ENCODE results near the gene LUM. TPM values are rescaled to one million over a fixed set of nuclear protein-coding genes. Genes with fewer than 3 reads are reported as not detected.

LUM gene
- total RNA-seq, 1 donor from 2014 or later: 396 TPM

GRCh38 chr12:91078501-91078900 is 32.8 kb downstream of the LUM start:
- no peaks in the 10 kb centered on the region for H3K27me3 ChIP-seq (ENCODE audit: control insufficient read depth in 3 of 3, insufficient read depth in 3 of 3, low read length in 3 of 3)
- H3K4me3 ChIP-seq (ENCODE audit: low read length in 3 of 3): no peak overlapping the region
- H3K9ac ChIP-seq (ENCODE audit: low read depth in 1 of 3, low read length in 3 of 3): no peak overlapping the region
- no peaks in the 10 kb centered on the region for H3K4me1 ChIP-seq (ENCODE audit: control insufficient read depth in 3 of 3, insufficient read depth in 3 of 3, low read length in 3 of 3)
- no peaks in the 10 kb centered on the region for H3K9me3 ChIP-seq (ENCODE audit: control insufficient read depth in 3 of 3, low read length in 3 of 3)
- H3K27ac ChIP-seq (ENCODE audit: low read depth, low read length): no peak overlapping the region
- no peaks in the 10 kb centered on the region for H3K36me3 ChIP-seq (ENCODE audit: control insufficient read depth in 3 of 3, insufficient read depth in 3 of 3, low read length in 3 of 3)

- no peak overlapping the region for H3K4me3 ChIP-seq (ENCODE audit: low read length in 3 of 3)
- H3K27me3 ChIP-seq (ENCODE audit: control insufficient read depth in 3 of 3, insufficient read depth in 3 of 3, low read length in 3 of 3): no peaks in the 10 kb centered on the region
These were observed 33.9 kb downstream of the LUM start for GRCh38 chr12:91077228-91077954.

GRCh38 chr12:91074851-91075250 is 36.4 kb downstream of the LUM start:
- no peaks in the 10 kb centered on the region for H3K27me3 ChIP-seq (ENCODE audit: control insufficient read depth in 3 of 3, insufficient read depth in 3 of 3, low read length in 3 of 3)
- no peaks in the 10 kb centered on the region for H3K4me1 ChIP-seq (ENCODE audit: control insufficient read depth in 3 of 3, insufficient read depth in 3 of 3, low read length in 3 of 3)
- no peaks in the 10 kb centered on the region for H3K9me3 ChIP-seq (ENCODE audit: control insufficient read depth in 3 of 3, low read length in 3 of 3)
- no peaks in the 10 kb centered on the region for H3K36me3 ChIP-seq (ENCODE audit: control insufficient read depth in 3 of 3, insufficient read depth in 3 of 3, low read length in 3 of 3)
- H3K27ac ChIP-seq (ENCODE audit: low read depth, low read length): no peak overlapping the region
- no peak overlapping the region for H3K4me3 ChIP-seq (ENCODE audit: low read length in 3 of 3)
- no peak overlapping the region for H3K9ac ChIP-seq (ENCODE audit: low read depth in 1 of 3, low read length in 3 of 3)

More at GRCh38 chr12:91077228-91077954, 33.9 kb downstream of the LUM start:
- H3K9ac ChIP-seq (ENCODE audit: low read depth in 1 of 3, low read length in 3 of 3): no peak overlapping the region
- no peaks in the 10 kb centered on the region for H3K9me3 ChIP-seq (ENCODE audit: control insufficient read depth in 3 of 3, low read length in 3 of 3)
- H3K27ac ChIP-seq (ENCODE audit: low read depth, low read length): no peak overlapping the region
- no peaks in the 10 kb centered on the region for H3K4me1 ChIP-seq (ENCODE audit: control insufficient read depth in 3 of 3, insufficient read depth in 3 of 3, low read length in 3 of 3)
- H3K36me3 ChIP-seq (ENCODE audit: control insufficient read depth in 3 of 3, insufficient read depth in 3 of 3, low read length in 3 of 3): no peaks in the 10 kb centered on the region

GRCh38 chr12:91074154-91074709 is 37.1 kb downstream of the LUM start:
- Histone ChIP-seq H3K9ac (ENCODE audit: low read depth in 1 of 3, low read length in 3 of 3) (no peak overlapping the region), H3K27me3 (ENCODE audit: control insufficient read depth in 3 of 3, insufficient read depth in 3 of 3, low read length in 3 of 3) (no peaks in the 10 kb centered on the region), H3K9me3 (ENCODE audit: control insufficient read depth in 3 of 3, low read length in 3 of 3) (no peaks in the 10 kb centered on the region), H3K36me3 (ENCODE audit: control insufficient read depth in 3 of 3, insufficient read depth in 3 of 3, low read length in 3 of 3) (no peaks in the 10 kb centered on the region), H3K4me1 (ENCODE audit: control insufficient read depth in 3 of 3, insufficient read depth in 3 of 3, low read length in 3 of 3) (no peaks in the 10 kb centered on the region), H3K27ac (ENCODE audit: low read depth, low read length) (no peak overlapping the region), H3K4me3 (ENCODE audit: low read length in 3 of 3) (no peak overlapping the region)

- H3K9me3 ChIP-seq (ENCODE audit: control insufficient read depth in 3 of 3, low read length in 3 of 3): no peaks in the 10 kb centered on the region
- no peak overlapping the region for H3K27ac ChIP-seq (ENCODE audit: low read depth, low read length)
These were observed 37.9 kb downstream of the LUM start for GRCh38 chr12:91073426-91073825.

GRCh38 chr12:91072931-91073330 is 38.4 kb downstream of the LUM start:
- Histone ChIP-seq H3K4me3 (ENCODE audit: low read length in 3 of 3) (no peak overlapping the region), H3K4me1 (ENCODE audit: control insufficient read depth in 3 of 3, insufficient read depth in 3 of 3, low read length in 3 of 3) (no peaks in the 10 kb centered on the region), H3K36me3 (ENCODE audit: control insufficient read depth in 3 of 3, insufficient read depth in 3 of 3, low read length in 3 of 3) (no peaks in the 10 kb centered on the region), H3K9ac (ENCODE audit: low read depth in 1 of 3, low read length in 3 of 3) (no peak overlapping the region), H3K9me3 (ENCODE audit: control insufficient read depth in 3 of 3, low read length in 3 of 3) (no peaks in the 10 kb centered on the region), H3K27ac (ENCODE audit: low read depth, low read length) (no peak overlapping the region), H3K27me3 (ENCODE audit: control insufficient read depth in 3 of 3, insufficient read depth in 3 of 3, low read length in 3 of 3) (no peaks in the 10 kb centered on the region)

More at GRCh38 chr12:91073426-91073825, 37.9 kb downstream of the LUM start:
- Histone ChIP-seq H3K36me3 (ENCODE audit: control insufficient read depth in 3 of 3, insufficient read depth in 3 of 3, low read length in 3 of 3) (no peaks in the 10 kb centered on the region), H3K27me3 (ENCODE audit: control insufficient read depth in 3 of 3, insufficient read depth in 3 of 3, low read length in 3 of 3) (no peaks in the 10 kb centered on the region), H3K4me3 (ENCODE audit: low read length in 3 of 3) (no peak overlapping the region), H3K4me1 (ENCODE audit: control insufficient read depth in 3 of 3, insufficient read depth in 3 of 3, low read length in 3 of 3) (no peaks in the 10 kb centered on the region), H3K9ac (ENCODE audit: low read depth in 1 of 3, low read length in 3 of 3) (no peak overlapping the region)

- no peaks in the 10 kb centered on the region for H3K9me3 ChIP-seq (ENCODE audit: control insufficient read depth in 3 of 3, low read length in 3 of 3)
- H3K27ac ChIP-seq (ENCODE audit: low read depth, low read length): no peak overlapping the region
- H3K4me1 ChIP-seq (ENCODE audit: control insufficient read depth in 3 of 3, insufficient read depth in 3 of 3, low read length in 3 of 3): no peaks in the 10 kb centered on the region
- H3K36me3 ChIP-seq (ENCODE audit: control insufficient read depth in 3 of 3, insufficient read depth in 3 of 3, low read length in 3 of 3): no peaks in the 10 kb centered on the region
- H3K9ac ChIP-seq (ENCODE audit: low read depth in 1 of 3, low read length in 3 of 3): no peak overlapping the region
- no peak overlapping the region for H3K4me3 ChIP-seq (ENCODE audit: low read length in 3 of 3)
- no peaks in the 10 kb centered on the region for H3K27me3 ChIP-seq (ENCODE audit: control insufficient read depth in 3 of 3, insufficient read depth in 3 of 3, low read length in 3 of 3)
These were observed 40.4 kb downstream of the LUM start for GRCh38 chr12:91070936-91071335.

- H3K27ac ChIP-seq (ENCODE audit: low read depth, low read length): no peak overlapping the region
- H3K9ac ChIP-seq (ENCODE audit: low read depth in 1 of 3, low read length in 3 of 3): no peak overlapping the region
- H3K4me3 ChIP-seq (ENCODE audit: low read length in 3 of 3): no peak overlapping the region
- no peaks in the 10 kb centered on the region for H3K9me3 ChIP-seq (ENCODE audit: control insufficient read depth in 3 of 3, low read length in 3 of 3)
- no peaks in the 10 kb centered on the region for H3K36me3 ChIP-seq (ENCODE audit: control insufficient read depth in 3 of 3, insufficient read depth in 3 of 3, low read length in 3 of 3)
- H3K27me3 ChIP-seq (ENCODE audit: control insufficient read depth in 3 of 3, insufficient read depth in 3 of 3, low read length in 3 of 3): no peaks in the 10 kb centered on the region
- H3K4me1 ChIP-seq (ENCODE audit: control insufficient read depth in 3 of 3, insufficient read depth in 3 of 3, low read length in 3 of 3): no peaks in the 10 kb centered on the region
These were observed 45.9 kb downstream of the LUM start for GRCh38 chr12:91065396-91065795.

GRCh38 chr12:91064640-91065039 is 46.7 kb downstream of the LUM start:
- H3K27me3 ChIP-seq (ENCODE audit: control insufficient read depth in 3 of 3, insufficient read depth in 3 of 3, low read length in 3 of 3): no peaks in the 10 kb centered on the region
- H3K9me3 ChIP-seq (ENCODE audit: control insufficient read depth in 3 of 3, low read length in 3 of 3): no peaks in the 10 kb centered on the region
- no peaks in the 10 kb centered on the region for H3K36me3 ChIP-seq (ENCODE audit: control insufficient read depth in 3 of 3, insufficient read depth in 3 of 3, low read length in 3 of 3)
- H3K27ac ChIP-seq (ENCODE audit: low read depth, low read length): no peak overlapping the region
- no peak overlapping the region for H3K4me3 ChIP-seq (ENCODE audit: low read length in 3 of 3)
- H3K9ac ChIP-seq (ENCODE audit: low read depth in 1 of 3, low read length in 3 of 3): no peak overlapping the region
- no peaks in the 10 kb centered on the region for H3K4me1 ChIP-seq (ENCODE audit: control insufficient read depth in 3 of 3, insufficient read depth in 3 of 3, low read length in 3 of 3)

GRCh38 chr12:91061091-91061490 is 50.2 kb downstream of the LUM start:
- Histone ChIP-seq H3K4me3 (ENCODE audit: low read length in 3 of 3) (no peak overlapping the region), H3K27ac (ENCODE audit: low read depth, low read length) (no peak overlapping the region), H3K27me3 (ENCODE audit: control insufficient read depth in 3 of 3, insufficient read depth in 3 of 3, low read length in 3 of 3) (no peaks in the 10 kb centered on the region), H3K36me3 (ENCODE audit: control insufficient read depth in 3 of 3, insufficient read depth in 3 of 3, low read length in 3 of 3) (no peaks in the 10 kb centered on the region), H3K4me1 (ENCODE audit: control insufficient read depth in 3 of 3, insufficient read depth in 3 of 3, low read length in 3 of 3) (no peaks in the 10 kb centered on the region), H3K9me3 (ENCODE audit: control insufficient read depth in 3 of 3, low read length in 3 of 3) (no peaks in the 10 kb centered on the region), H3K9ac (ENCODE audit: low read depth in 1 of 3, low read length in 3 of 3) (no peak overlapping the region)
